ENCODE results near the gene VSTM2L.

GRCh38 chr20:37940858-37941257 lies 37.9 kb downstream of the VSTM2L start:
- TF ChIP-seq USF2 (IDR thresholded peaks at IDR 0.05; ENCODE audit: low read depth, low read length) (no peak), CTCF (conservative IDR thresholded peaks at IDR 0.05; ENCODE audit: low read depth, low read length) (no peak), POLR2A (IDR thresholded peaks at IDR 0.05; ENCODE audit: low read depth, low read length) (no peak), RFX5 (IDR thresholded peaks at IDR 0.05; ENCODE audit: low read depth, low read length) (no peak)
